22Rv1 (cell line): ENCODE results near the gene CFAP161.
"Not testable (repeated sequence)": the region's sequence is repeated elsewhere in the genome, so short reads cannot be mapped to it uniquely, and the experiment has no call there.

Source experiments
- H3K27ac ChIP-seq: fragments of 450-650 bp; 2 replicates; pipeline ENCODE4 v1.5.1; 2017
- CTCF ChIP-seq: fragments of 450-650 bp; IDR thresholded peaks from 2 replicates; pipeline ENCODE4 v1.5.1; 2017; ENCODE audit warnings: mild to moderate bottlenecking
- ZFX ChIP-seq: fragments of 450-650 bp; IDR thresholded peaks from 2 replicates; pipeline ENCODE4 v1.6.1; 2017; ENCODE audit warnings: antibody characterized with exemption, borderline replicate concordance

The CFAP161 gene

GRCh38 chr15:81117581-81117980 is 16.5 kb upstream of the CFAP161 start:
- no peak for TF ChIP-seq CTCF
- no peak for TF ChIP-seq ZFX

GRCh38 chr15:81118361-81118760 is 15.7 kb upstream of the CFAP161 start:
- no peak overlapping the region for H3K27ac ChIP-seq
- no peak for TF ChIP-seq ZFX
- TF ChIP-seq CTCF: no peak

More at GRCh38 chr15:81117581-81117980, 16.5 kb upstream of the CFAP161 start:
- H3K27ac ChIP-seq: no peak overlapping the region

- no peak for TF ChIP-seq ZFX
- TF ChIP-seq CTCF: no peak
- no peak overlapping the region for H3K27ac ChIP-seq
Measured at GRCh38 chr15:81120069-81120468, 14.0 kb upstream of the CFAP161 start.

- H3K27ac ChIP-seq: no peak overlapping the region
- no peak for TF ChIP-seq CTCF
Measured at GRCh38 chr15:81126892-81127291, 7.2 kb upstream of the CFAP161 start.

GRCh38 chr15:81141478-81141877 is 7.4 kb downstream of the CFAP161 start:
- H3K27ac ChIP-seq: not testable (repeated sequence)

- no peak for TF ChIP-seq ZFX
- no peak for TF ChIP-seq CTCF
- H3K27ac ChIP-seq: no peak overlapping the region
Measured at GRCh38 chr15:81146006-81146405, 11.9 kb downstream of the CFAP161 start.

GRCh38 chr15:81146466-81146865 is 12.4 kb downstream of the CFAP161 start:
- TF ChIP-seq ZFX (no peak), CTCF (no peak)
- no peak overlapping the region for H3K27ac ChIP-seq

- TF ChIP-seq ZFX: no peak
- no peak for TF ChIP-seq CTCF
- no peak overlapping the region for H3K27ac ChIP-seq
Measured at GRCh38 chr15:81151389-81151788, 17.3 kb downstream of the CFAP161 start.
